Measurements from ENCODE around the gene DYTN. TPM values are rescaled to one million over a fixed set of nuclear protein-coding genes. Genes with fewer than 3 reads are reported as not detected.

The DYTN gene
- total and polyA plus RNA-seq, 7 experiments from 2014 or later, result not detected

- Mint-ChIP-seq H3K4me3 (no peak overlapping the region), H3K27me3 (peaks cover 0 to 27% (median 18%) of the 10 kb centered on the region in 5 donors), H3K4me1 (no peaks in the 10 kb centered on the region), H3K27ac (no peak overlapping the region), H3K36me3 (no peaks in the 10 kb centered on the region), H3K9me3 (peaks cover 0 to 3% (median 0%) of the 10 kb centered on the region in 11 donors)
- Histone ChIP-seq H3K36me3 (ENCODE audit: control insufficient read depth in 2 of 3, insufficient read depth in 3 of 3, low read length in 3 of 3) (no peaks in the 10 kb centered on the region), H3K27ac (ENCODE audit: low read depth, low read length) (no peak overlapping the region), H3K4me1 (ENCODE audit: control insufficient read depth in 2 of 2, insufficient read depth in 2 of 2, low read length in 2 of 2) (no peaks in the 10 kb centered on the region), H3K27me3 (ENCODE audit: control insufficient read depth in 2 of 2, insufficient read depth in 2 of 2, low read length in 2 of 2) (no peaks in the 10 kb centered on the region), H3K9me3 (ENCODE audit: control insufficient read depth in 2 of 3, low read length in 3 of 3) (no peaks in the 10 kb centered on the region), H3K4me3 (ENCODE audit: low read length) (no peak overlapping the region)
- ATAC-seq, result no peak
- intact Hi-C loops (cut with micrococcal nuclease), result no loop called here
- ChIA-PET CTCF (no interaction called here), POLR2A (no interaction called here)
- DNase-seq, result no peak
Observed at GRCh38 chr2:206626108-206626507, 92.1 kb downstream of the DYTN start.

DNA sequence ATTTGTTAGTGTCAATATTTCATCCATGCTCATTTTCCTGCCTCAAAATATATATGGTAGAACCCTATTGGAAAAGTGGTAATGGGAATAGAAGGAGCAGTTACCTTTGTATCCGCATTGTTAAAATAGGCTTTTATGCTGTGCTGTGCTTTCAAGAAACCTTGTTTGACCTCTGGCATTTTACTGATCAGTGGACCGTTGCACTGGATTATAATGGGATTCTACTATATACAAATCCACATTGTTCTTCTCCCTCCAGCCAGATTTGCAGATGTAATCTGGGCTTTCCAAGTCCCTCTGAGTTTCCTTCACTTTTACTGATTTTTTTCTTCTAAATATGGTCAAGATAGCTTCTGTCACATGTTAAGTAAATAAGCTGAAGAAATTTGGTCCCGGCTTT lies 99.2 kb downstream of the DYTN start:
- Mint-ChIP-seq H3K36me3 (no peaks in the 10 kb centered on the region), H3K9me3 (peaks cover 0 to 2% (median 0%) of the 10 kb centered on the region in 11 donors), H3K4me1 (no peaks in the 10 kb centered on the region), H3K4me3 (no peak overlapping the region), H3K27me3 (peaks cover 0 to 8% (median under 1%) of the 10 kb centered on the region in 5 donors), H3K27ac (no peak overlapping the region)
- ChIA-PET CTCF (no interaction called here), POLR2A (no interaction called here)
- Histone ChIP-seq H3K4me1 (ENCODE audit: control insufficient read depth in 2 of 2, insufficient read depth in 2 of 2, low read length in 2 of 2) (no peaks in the 10 kb centered on the region), H3K4me3 (ENCODE audit: low read length) (no peak overlapping the region), H3K36me3 (ENCODE audit: control insufficient read depth in 2 of 3, insufficient read depth in 3 of 3, low read length in 3 of 3) (no peaks in the 10 kb centered on the region), H3K27me3 (ENCODE audit: control insufficient read depth in 2 of 2, insufficient read depth in 2 of 2, low read length in 2 of 2) (no peaks in the 10 kb centered on the region), H3K27ac (ENCODE audit: low read depth, low read length) (no peak overlapping the region), H3K9me3 (ENCODE audit: control insufficient read depth in 2 of 3, low read length in 3 of 3) (no peaks in the 10 kb centered on the region)
- intact Hi-C loops (cut with micrococcal nuclease), result no loop called here
- no peak for ATAC-seq
- no peak for DNase-seq

DNA sequence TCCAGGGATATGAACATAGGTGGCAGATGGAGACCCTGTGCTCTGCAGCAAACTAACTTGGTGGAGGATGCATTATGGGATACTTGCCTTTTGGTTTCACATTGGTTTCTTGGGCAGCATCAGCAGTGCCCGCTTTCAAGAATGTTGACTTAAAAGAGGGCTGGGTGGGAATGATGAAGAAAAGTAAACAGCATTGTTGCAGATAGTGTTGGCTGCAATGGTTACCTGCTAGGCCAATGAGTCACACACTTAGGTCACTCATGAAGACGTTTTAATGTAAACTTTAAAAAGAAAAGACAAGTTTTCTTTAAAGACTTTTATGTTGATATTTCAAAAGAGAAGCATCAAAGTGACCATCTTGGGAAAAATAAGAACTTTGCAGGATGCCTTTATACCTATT lies 102.0 kb downstream of the DYTN start:
- Mint-ChIP-seq H3K4me3 (no peak overlapping the region), H3K36me3 (no peaks in the 10 kb centered on the region), H3K27ac (no peak overlapping the region), H3K27me3 (peaks cover 0 to 8% (median 0%) of the 10 kb centered on the region in 5 donors), H3K9me3 (peaks cover 0 to 2% (median 0%) of the 10 kb centered on the region in 11 donors), H3K4me1 (no peaks in the 10 kb centered on the region)
- ChIA-PET POLR2A (no interaction called here), CTCF (no interaction called here)
- H3K36me3 ChIP-seq (ENCODE audit: control insufficient read depth in 2 of 3, insufficient read depth in 3 of 3, low read length in 3 of 3), result no peaks in the 10 kb centered on the region
- H3K4me1 ChIP-seq (ENCODE audit: control insufficient read depth in 2 of 2, insufficient read depth in 2 of 2, low read length in 2 of 2), result no peaks in the 10 kb centered on the region
- ATAC-seq (no peak), DNase-seq (no peak)
- intact Hi-C loops (cut with micrococcal nuclease), result no loop called here
- no peak overlapping the region for H3K27ac ChIP-seq (ENCODE audit: low read depth, low read length)
- no peaks in the 10 kb centered on the region for H3K9me3 ChIP-seq (ENCODE audit: control insufficient read depth in 2 of 3, low read length in 3 of 3)
- no peaks in the 10 kb centered on the region for H3K27me3 ChIP-seq (ENCODE audit: control insufficient read depth in 2 of 2, insufficient read depth in 2 of 2, low read length in 2 of 2)
- no peak overlapping the region for H3K4me3 ChIP-seq (ENCODE audit: low read length)

GRCh38 chr2:206615417-206616089 lies 102.6 kb downstream of the DYTN start:
- no peak overlapping the region for H3K27ac ChIP-seq (ENCODE audit: low read depth, low read length)
- H3K27ac Mint-ChIP-seq, result no peak overlapping the region
- no peaks in the 10 kb centered on the region for H3K36me3 Mint-ChIP-seq
- no peaks in the 10 kb centered on the region for H3K4me1 ChIP-seq (ENCODE audit: control insufficient read depth in 2 of 2, insufficient read depth in 2 of 2, low read length in 2 of 2)
- peaks cover 0 to 2% (median 0%) of the 10 kb centered on the region in 11 donors for H3K9me3 Mint-ChIP-seq
- DNase-seq (no peak), ATAC-seq (no peak)
- ChIA-PET POLR2A (no interaction called here), CTCF (no interaction called here)
- H3K4me1 Mint-ChIP-seq, result no peaks in the 10 kb centered on the region
- H3K4me3 ChIP-seq (ENCODE audit: low read length), result no peak overlapping the region
- intact Hi-C loops (cut with micrococcal nuclease), result no loop called here
- no peaks in the 10 kb centered on the region for H3K27me3 ChIP-seq (ENCODE audit: control insufficient read depth in 2 of 2, insufficient read depth in 2 of 2, low read length in 2 of 2)
- no peaks in the 10 kb centered on the region for H3K9me3 ChIP-seq (ENCODE audit: control insufficient read depth in 2 of 3, low read length in 3 of 3)
- no peak overlapping the region for H3K4me3 Mint-ChIP-seq
- no peaks in the 10 kb centered on the region for H3K36me3 ChIP-seq (ENCODE audit: control insufficient read depth in 2 of 3, insufficient read depth in 3 of 3, low read length in 3 of 3)
- peaks cover 0 to 8% (median 0%) of the 10 kb centered on the region in 5 donors for H3K27me3 Mint-ChIP-seq

GRCh38 chr2:206614811-206615210 lies 103.4 kb downstream of the DYTN start:
- Mint-ChIP-seq H3K27me3 (peaks cover 0 to 8% (median 0%) of the 10 kb centered on the region in 5 donors), H3K27ac (no peak overlapping the region), H3K9me3 (peaks cover 0 to 2% (median 0%) of the 10 kb centered on the region in 11 donors), H3K36me3 (no peaks in the 10 kb centered on the region), H3K4me3 (no peak overlapping the region), H3K4me1 (peaks cover 0 to under 1% (median 0%) of the 10 kb centered on the region in 7 donors)
- ATAC-seq (no peak), DNase-seq (no peak)
- Histone ChIP-seq H3K4me3 (ENCODE audit: low read length) (no peak overlapping the region), H3K4me1 (ENCODE audit: control insufficient read depth in 2 of 2, insufficient read depth in 2 of 2, low read length in 2 of 2) (no peaks in the 10 kb centered on the region), H3K27me3 (ENCODE audit: control insufficient read depth in 2 of 2, insufficient read depth in 2 of 2, low read length in 2 of 2) (no peaks in the 10 kb centered on the region), H3K36me3 (ENCODE audit: control insufficient read depth in 2 of 3, insufficient read depth in 3 of 3, low read length in 3 of 3) (no peaks in the 10 kb centered on the region), H3K27ac (ENCODE audit: low read depth, low read length) (no peak overlapping the region), H3K9me3 (ENCODE audit: control insufficient read depth in 2 of 3, low read length in 3 of 3) (no peaks in the 10 kb centered on the region)
- POLR2A ChIA-PET, result no interaction called here
- intact Hi-C loops (cut with micrococcal nuclease), result no loop called here
- CTCF ChIA-PET, result no interaction called here

DNA sequence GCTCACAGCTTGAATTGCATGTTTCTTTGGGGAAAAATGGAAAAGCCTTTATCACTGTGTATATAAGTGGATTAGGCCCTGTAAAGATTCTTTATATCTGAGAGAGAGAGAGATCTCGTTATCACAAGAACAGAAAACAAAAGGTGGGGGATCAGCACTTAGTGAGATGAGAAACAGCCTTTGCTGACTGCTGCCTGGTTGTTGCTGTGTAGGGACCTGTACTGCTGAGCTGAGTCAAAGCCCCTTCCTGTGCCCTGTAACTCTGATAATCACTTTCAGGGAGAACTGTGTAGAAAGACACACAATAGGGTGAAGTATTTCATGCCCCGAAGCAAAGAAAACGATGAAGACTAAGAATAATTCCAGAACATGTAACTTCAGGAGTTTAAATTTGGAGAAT lies 106.5 kb downstream of the DYTN start:
- no peaks in the 10 kb centered on the region for H3K4me1 ChIP-seq (ENCODE audit: control insufficient read depth in 2 of 2, insufficient read depth in 2 of 2, low read length in 2 of 2)
- ChIA-PET POLR2A (no interaction called here), CTCF (no interaction called here)
- peaks cover 0 to 4% (median 0%) of the 10 kb centered on the region in 5 donors for H3K27me3 Mint-ChIP-seq
- DNase-seq (no peak), ATAC-seq (no peak)
- no peaks in the 10 kb centered on the region for H3K36me3 ChIP-seq (ENCODE audit: control insufficient read depth in 2 of 3, insufficient read depth in 3 of 3, low read length in 3 of 3)
- H3K4me1 Mint-ChIP-seq, result peaks cover 0 to 4% (median 0%) of the 10 kb centered on the region in 7 donors
- intact Hi-C loops (cut with micrococcal nuclease), result no loop called here
- H3K9me3 Mint-ChIP-seq, result peaks cover 0 to under 1% (median 0%) of the 10 kb centered on the region in 11 donors
- H3K27ac ChIP-seq (ENCODE audit: low read depth, low read length), result no peak overlapping the region
- H3K4me3 ChIP-seq (ENCODE audit: low read length), result no peak overlapping the region
- H3K36me3 Mint-ChIP-seq, result no peaks in the 10 kb centered on the region
- H3K27me3 ChIP-seq (ENCODE audit: control insufficient read depth in 2 of 2, insufficient read depth in 2 of 2, low read length in 2 of 2), result no peaks in the 10 kb centered on the region
- H3K27ac Mint-ChIP-seq, result peak overlapping the region in 1 of 9 donors; percentile 11
- no peak overlapping the region for H3K4me3 Mint-ChIP-seq
- no peaks in the 10 kb centered on the region for H3K9me3 ChIP-seq (ENCODE audit: control insufficient read depth in 2 of 3, low read length in 3 of 3)

DNA sequence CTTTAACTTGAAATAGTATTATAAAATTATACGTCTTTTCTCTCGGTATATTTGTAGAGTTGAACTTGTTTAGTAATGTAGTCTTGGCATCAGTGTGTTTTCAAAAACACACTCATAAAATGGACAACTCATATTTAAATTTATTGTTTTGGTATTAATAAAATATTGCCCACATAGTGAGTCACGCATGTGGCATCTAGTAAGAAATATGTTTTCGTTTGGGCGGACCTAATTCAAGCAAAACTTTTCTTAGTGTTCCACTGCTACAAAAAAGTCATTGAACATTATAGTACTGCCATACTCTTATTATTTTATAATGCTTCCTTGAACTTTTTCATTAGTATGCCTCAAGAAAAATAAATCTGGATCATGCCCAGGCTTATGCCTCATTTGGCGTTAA lies 107.0 kb downstream of the DYTN start:
- intact Hi-C loops (cut with micrococcal nuclease), result no loop called here
- Mint-ChIP-seq H3K4me3 (no peak overlapping the region), H3K36me3 (no peaks in the 10 kb centered on the region), H3K27ac (no peak overlapping the region), H3K27me3 (peaks cover 0 to 4% (median 0%) of the 10 kb centered on the region in 5 donors), H3K9me3 (no peaks in the 10 kb centered on the region), H3K4me1 (peaks cover 0 to 4% (median 0%) of the 10 kb centered on the region in 7 donors)
- Histone ChIP-seq H3K36me3 (ENCODE audit: control insufficient read depth in 2 of 3, insufficient read depth in 3 of 3, low read length in 3 of 3) (no peaks in the 10 kb centered on the region), H3K4me1 (ENCODE audit: control insufficient read depth in 2 of 2, insufficient read depth in 2 of 2, low read length in 2 of 2) (no peaks in the 10 kb centered on the region), H3K27ac (ENCODE audit: low read depth, low read length) (no peak overlapping the region), H3K27me3 (ENCODE audit: control insufficient read depth in 2 of 2, insufficient read depth in 2 of 2, low read length in 2 of 2) (no peaks in the 10 kb centered on the region), H3K4me3 (ENCODE audit: low read length) (no peak overlapping the region), H3K9me3 (ENCODE audit: control insufficient read depth in 2 of 3, low read length in 3 of 3) (no peaks in the 10 kb centered on the region)
- no peak for ATAC-seq
- no peak for DNase-seq
- CTCF ChIA-PET, result no interaction called here
- POLR2A ChIA-PET, result no interaction called here
